ENCODE data around the gene EML4.

Gene EML4

GRCh38 chr2:42214669-42215068 is 45.5 kb downstream of the EML4 start:
- no peak for TF ChIP-seq CTCF (IDR thresholded peaks at IDR 0.05; ENCODE audit: low read length)
- TF ChIP-seq EZH2 (optimal IDR thresholded peaks at IDR 0.05; ENCODE audit: low read depth, low read length): no peak
- TF ChIP-seq EZH2phosphoT487 (IDR thresholded peaks at IDR 0.05; ENCODE audit: low read length): no peak
- no peak overlapping the region for H3K9ac ChIP-seq (ENCODE audit: low read length)
- H3K9me2 ChIP-seq (replicated peaks; ENCODE audit: insufficient read depth, low read length): no peaks in the 10 kb centered on the region
- H3K27ac ChIP-seq (ENCODE audit: low read length): no peak overlapping the region
- H3K4me1 ChIP-seq (ENCODE audit: low read length): no peaks in the 10 kb centered on the region
- no peak overlapping the region for H2AFZ ChIP-seq (ENCODE audit: low read length)
- H3F3A ChIP-seq (ENCODE audit: insufficient read depth, low read length): no peaks in the 10 kb centered on the region
- no peaks in the 10 kb centered on the region for H3K36me3 ChIP-seq (replicated peaks; ENCODE audit: insufficient read depth, low read length)
- H3K79me2 ChIP-seq (ENCODE audit: low read length): peaks cover 95% of the 10 kb centered on the region
- no peaks in the 10 kb centered on the region for H3K9me3 ChIP-seq (replicated peaks; ENCODE audit: insufficient read depth, low read length)
- peaks cover 13% of the 10 kb centered on the region for H4K20me1 ChIP-seq (ENCODE audit: insufficient read depth, low read length)
- no peaks in the 10 kb centered on the region for H3K27me3 ChIP-seq (replicated peaks; ENCODE audit: insufficient read depth, low read length)
- no peak for DNase-seq
- H3K4me3 ChIP-seq (ENCODE audit: low read length): no peak overlapping the region
- no peak overlapping the region for H3K4me2 ChIP-seq (ENCODE audit: low read depth, low read length)

- no peaks in the 10 kb centered on the region for H3K4me1 ChIP-seq (ENCODE audit: low read length)
- no peak overlapping the region for H3K4me2 ChIP-seq (ENCODE audit: low read depth, low read length)
- no peak overlapping the region for H3K4me3 ChIP-seq (ENCODE audit: low read length)
- H3K9me3 ChIP-seq (replicated peaks; ENCODE audit: insufficient read depth, low read length): no peaks in the 10 kb centered on the region
- H3K9ac ChIP-seq (ENCODE audit: low read length): no peak overlapping the region
- H4K20me1 ChIP-seq (ENCODE audit: insufficient read depth, low read length): peaks cover 8% of the 10 kb centered on the region
- H3K79me2 ChIP-seq (ENCODE audit: low read length): peaks cover 97% of the 10 kb centered on the region
- no peaks in the 10 kb centered on the region for H3K9me2 ChIP-seq (replicated peaks; ENCODE audit: insufficient read depth, low read length)
- H3F3A ChIP-seq (ENCODE audit: insufficient read depth, low read length): no peaks in the 10 kb centered on the region
- no peak for DNase-seq
- no peak overlapping the region for H3K27ac ChIP-seq (ENCODE audit: low read length)
- no peaks in the 10 kb centered on the region for H3K36me3 ChIP-seq (replicated peaks; ENCODE audit: insufficient read depth, low read length)
- no peaks in the 10 kb centered on the region for H3K27me3 ChIP-seq (replicated peaks; ENCODE audit: insufficient read depth, low read length)
- TF ChIP-seq CTCF (IDR thresholded peaks at IDR 0.05; ENCODE audit: low read length): no peak
- no peak for TF ChIP-seq EZH2phosphoT487 (IDR thresholded peaks at IDR 0.05; ENCODE audit: low read length)
- no peak for TF ChIP-seq EZH2 (optimal IDR thresholded peaks at IDR 0.05; ENCODE audit: low read depth, low read length)
- H2AFZ ChIP-seq (ENCODE audit: low read length): no peak overlapping the region
Observed at GRCh38 chr2:42216694-42217093, 47.5 kb downstream of the EML4 start.

- no peak overlapping the region for H3K4me2 ChIP-seq (ENCODE audit: low read depth, low read length)
- H3K9ac ChIP-seq (ENCODE audit: low read length): no peak overlapping the region
- peaks cover 8% of the 10 kb centered on the region for H4K20me1 ChIP-seq (ENCODE audit: insufficient read depth, low read length)
- H3K79me2 ChIP-seq (ENCODE audit: low read length): peaks cover 96% of the 10 kb centered on the region
- H2AFZ ChIP-seq (ENCODE audit: low read length): no peak overlapping the region
- H3K9me2 ChIP-seq (replicated peaks; ENCODE audit: insufficient read depth, low read length): no peaks in the 10 kb centered on the region
- H3K4me1 ChIP-seq (ENCODE audit: low read length): no peaks in the 10 kb centered on the region
- H3K4me3 ChIP-seq (ENCODE audit: low read length): no peak overlapping the region
- H3K27me3 ChIP-seq (replicated peaks; ENCODE audit: insufficient read depth, low read length): no peaks in the 10 kb centered on the region
- H3K27ac ChIP-seq (ENCODE audit: low read length): no peak overlapping the region
- no peaks in the 10 kb centered on the region for H3K36me3 ChIP-seq (replicated peaks; ENCODE audit: insufficient read depth, low read length)
- no peak for DNase-seq
- no peaks in the 10 kb centered on the region for H3K9me3 ChIP-seq (replicated peaks; ENCODE audit: insufficient read depth, low read length)
- TF ChIP-seq EZH2 (optimal IDR thresholded peaks at IDR 0.05; ENCODE audit: low read depth, low read length) (no peak), EZH2phosphoT487 (IDR thresholded peaks at IDR 0.05; ENCODE audit: low read length) (no peak), CTCF (IDR thresholded peaks at IDR 0.05; ENCODE audit: low read length) (no peak)
- H3F3A ChIP-seq (ENCODE audit: insufficient read depth, low read length): no peaks in the 10 kb centered on the region
Observed at GRCh38 chr2:42217307-42217706, 48.2 kb downstream of the EML4 start.

Measured in MM.1S (cell line).